Measurements from ENCODE around the gene ACBD4. TPM values are rescaled to one million over a fixed set of nuclear protein-coding genes. Genes with fewer than 3 reads are reported as not detected.

Gene ACBD4
- total RNA-seq, 1 experiment from 2014 or later: 21.2 TPM

GRCh38 chr17:45189009-45189408 is 53.5 kb downstream of the ACBD4 start:
- Histone ChIP-seq H3K4me3 (ENCODE audit: low read depth, low read length) (no peak overlapping the region), H3K27me3 (replicated peaks; ENCODE audit: control insufficient read depth, insufficient read depth, low read length) (no peaks in the 10 kb centered on the region), H3K4me1 (peaks cover 11% of the 10 kb centered on the region; the same call in 1 of the 2 replicates), H3K36me3 (ENCODE audit: control insufficient read depth, insufficient read depth, low read length) (no peaks in the 10 kb centered on the region), H3K9me3 (no peaks in the 10 kb centered on the region)
- H3K9me3 Mint-ChIP-seq (ENCODE audit: unreplicated experiment): no peaks in the 10 kb centered on the region
- intact Hi-C loops (cut with micrococcal nuclease; ENCODE audit: unreplicated experiment): no loop called here
- TF ChIP-seq CTCF (IDR thresholded peaks at IDR 0.05; ENCODE audit: insufficient read depth in 1 of 2, low read depth in 1 of 2, low read length in 1 of 2, severe bottlenecking in 1 of 2, unreplicated experiment in 1 of 2): no peak
- BruUV-seq (replicated peaks): no TSS peak
- no peaks in the 10 kb centered on the region for H3K27me3 Mint-ChIP-seq (ENCODE audit: insufficient read depth, unreplicated experiment)
- no peaks in the 10 kb centered on the region for H3K4me1 Mint-ChIP-seq (ENCODE audit: low read depth, unreplicated experiment)
- no peak overlapping the region for H3K27ac Mint-ChIP-seq (ENCODE audit: unreplicated experiment)
- DNase-seq: no peak
- no peaks in the 10 kb centered on the region for H3K36me3 Mint-ChIP-seq (ENCODE audit: insufficient read depth, unreplicated experiment)
- CTCF ChIA-PET: interaction anchor here (1.1 to 1.2 kb wide), 3 partner anchors 30 to 54 kb away, joined by 3 to 4 read pairs (median 3); partner anchors contain the start of gene ACBD4
- POLR2A ChIA-PET: interaction anchor here (1.5 kb wide), 1 partner anchor 40 kb away, joined by 6 read pairs; the partner anchor contains the start of gene HEXIM1
- no peak overlapping the region for H3K4me3 Mint-ChIP-seq (ENCODE audit: unreplicated experiment)

- Mint-ChIP-seq H3K27me3 (ENCODE audit: insufficient read depth, unreplicated experiment) (no peaks in the 10 kb centered on the region), H3K27ac (ENCODE audit: unreplicated experiment) (no peak overlapping the region), H3K36me3 (ENCODE audit: insufficient read depth, unreplicated experiment) (no peaks in the 10 kb centered on the region), H3K4me3 (ENCODE audit: unreplicated experiment) (no peak overlapping the region), H3K4me1 (ENCODE audit: low read depth, unreplicated experiment) (no peaks in the 10 kb centered on the region), H3K9me3 (ENCODE audit: unreplicated experiment) (no peaks in the 10 kb centered on the region)
- intact Hi-C loops (cut with micrococcal nuclease; ENCODE audit: unreplicated experiment): no loop called here
- BruUV-seq (replicated peaks): no TSS peak
- H3K9me3 ChIP-seq: peaks cover 4% of the 10 kb centered on the region; the same call in 1 of the 2 replicates
- no peak for TF ChIP-seq CTCF (IDR thresholded peaks at IDR 0.05; ENCODE audit: insufficient read depth in 1 of 2, low read depth in 1 of 2, low read length in 1 of 2, severe bottlenecking in 1 of 2, unreplicated experiment in 1 of 2)
- no peak overlapping the region for H3K4me3 ChIP-seq (ENCODE audit: low read depth, low read length)
- no peak for DNase-seq
- peaks cover 14% of the 10 kb centered on the region; the same call in 1 of the 2 replicates for H3K4me1 ChIP-seq
- POLR2A ChIA-PET: interaction anchor here (0.6 to 1.2 kb wide), 3 partner anchors 14 to 41 kb away, joined by 3 to 7 read pairs (median 3); partner anchors contain the start of gene HEXIM2
- CTCF ChIA-PET: interaction anchor here (0.8 to 3.6 kb wide), 2 partner anchors 42 to 55 kb away, joined by 3 to 18 read pairs; partner anchors contain the start of gene ACBD4
- H3K27me3 ChIP-seq (replicated peaks; ENCODE audit: control insufficient read depth, insufficient read depth, low read length): no peaks in the 10 kb centered on the region
- H3K36me3 ChIP-seq (ENCODE audit: control insufficient read depth, insufficient read depth, low read length): no peaks in the 10 kb centered on the region
These were observed 55.2 kb downstream of the ACBD4 start for GRCh38 chr17:45190503-45191255.

Small RNA genes within 50 kb of the gene (microRNA-seq; reads per million reads assigned to microRNA genes)
- not detected for gene MIR6784

Other genes with a start within 250 kb of the ACBD4 start
- 175 and 186 TPM in 2 replicates for gene EFTUD2, start 236.2 kb upstream of the ACBD4 start, total RNA-seq (2022)
- not detected in 2 replicates for gene GFAP, start 220.2 kb upstream of the ACBD4 start, total RNA-seq (2022)
- gene KIF18B, start 187.9 kb upstream of the ACBD4 start, total RNA-seq (2022): 63.6 and 68.4 TPM in 2 replicates
- 2.5 and 5.2 TPM in 2 replicates for gene C1QL1, start 167.4 kb upstream of the ACBD4 start, total RNA-seq (2022)
- 12.0 and 15.1 TPM in 2 replicates for gene DCAKD, start 84.1 kb upstream of the ACBD4 start, total RNA-seq (2022)
- 173 and 179 TPM in 2 replicates for gene NMT1, start 74.4 kb upstream of the ACBD4 start, total RNA-seq (2022)
- gene PLCD3, start 3.2 kb upstream of the ACBD4 start, total RNA-seq (2022): 74.3 and 88.5 TPM in 2 replicates
- 71.0 and 78.0 TPM in 2 replicates for gene HEXIM1, start 12.8 kb downstream of the ACBD4 start, total RNA-seq (2022)
- gene HEXIM2, start 26.2 kb downstream of the ACBD4 start, total RNA-seq (2022): 12.7 and 13.6 TPM in 2 replicates
- 2.8 and 3.0 TPM in 2 replicates for gene FMNL1, start 86.2 kb downstream of the ACBD4 start, total RNA-seq (2022)
- gene SPATA32, start 126.4 kb downstream of the ACBD4 start, total RNA-seq (2022): not detected in 2 replicates
- 10.0 and 11.7 TPM in 2 replicates for gene MAP3K14, start 181.3 kb downstream of the ACBD4 start, total RNA-seq (2022)

Data from Caco-2 (cell line).